COR-L47 (cell line): ENCODE data around the gene TRAK1.
"Not testable (repeated sequence)": the region's sequence is repeated elsewhere in the genome, so short reads cannot be mapped to it uniquely, and the experiment has no call there.

Experiments used
- DNase-seq: peaks from one replicate; lab custom pipeline; 2025; lab: John Stamatoyannopoulos, UW

Gene TRAK1

DNA sequence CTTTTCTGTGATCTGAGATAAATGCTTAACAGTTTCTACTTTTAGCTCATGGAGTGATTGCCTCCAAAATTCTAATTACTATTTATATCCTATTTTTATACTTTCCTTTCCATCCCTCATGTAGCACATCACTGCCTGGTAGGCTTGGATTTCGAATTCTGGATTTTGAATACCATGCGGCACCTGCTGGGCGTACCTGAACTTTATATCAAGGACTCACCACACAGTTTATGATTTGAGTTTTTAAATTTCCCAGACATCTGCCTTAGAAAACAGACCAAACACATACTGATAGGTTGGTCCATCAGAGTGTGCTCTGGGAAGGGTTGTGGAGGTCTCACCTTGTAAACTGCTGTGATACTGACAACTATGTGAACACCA lies 6.4 kb downstream of the TRAK1 start:
- no peak for DNase-seq

- no peak for DNase-seq
These were observed 7.0 kb downstream of the TRAK1 start for GRCh38 chr3:42098171-42098570.

DNA sequence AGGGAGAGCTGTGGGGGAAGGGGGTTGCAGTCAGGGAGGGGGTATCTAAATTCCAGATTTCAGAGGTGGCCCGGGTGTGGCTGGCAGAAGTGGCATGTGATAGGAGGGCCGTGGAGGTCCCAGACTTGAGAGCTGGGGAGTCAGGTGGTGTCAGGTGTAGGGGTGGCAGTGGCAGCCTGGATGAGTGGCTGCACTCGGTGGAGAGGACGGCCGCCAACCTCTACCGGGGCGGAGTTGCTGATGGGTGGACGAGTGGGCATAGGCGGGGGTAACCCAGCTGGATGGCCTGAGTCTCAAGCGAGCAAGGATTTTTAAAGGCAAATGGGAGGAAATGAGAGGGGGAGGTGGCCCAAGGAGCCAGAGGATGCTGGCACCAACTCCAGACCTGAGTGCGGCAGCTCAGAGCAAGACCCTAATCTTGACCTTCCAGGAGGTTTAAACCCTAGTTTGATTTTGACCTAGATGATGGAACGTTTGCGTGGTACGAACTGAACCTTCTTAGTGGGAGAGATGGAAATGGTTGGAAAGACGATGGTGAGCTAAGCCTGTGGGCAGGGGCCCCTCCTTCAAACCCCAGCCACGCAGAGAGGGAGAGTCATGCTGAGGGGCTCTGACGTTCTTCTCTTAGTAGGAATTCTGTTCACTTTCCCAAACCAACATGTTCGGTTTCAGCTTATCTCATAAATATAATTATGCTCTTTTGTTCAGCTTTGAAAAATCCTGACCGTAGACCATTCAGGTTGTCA lies 8.0 kb downstream of the TRAK1 start:
- no peak for DNase-seq

GRCh38 chr3:42101048-42101447 lies 9.9 kb downstream of the TRAK1 start:
- no peak for DNase-seq

- DNase-seq: no peak
These were observed 10.3 kb downstream of the TRAK1 start for GRCh38 chr3:42101481-42101880.

GRCh38 chr3:42102571-42102970 lies 11.4 kb downstream of the TRAK1 start:
- DNase-seq: no peak

- DNase-seq: not testable (repeated sequence)
These were observed 12.9 kb downstream of the TRAK1 start for GRCh38 chr3:42103921-42104665.

- DNase-seq: not testable (repeated sequence)
These were observed 14.8 kb downstream of the TRAK1 start for GRCh38 chr3:42105994-42106393.

- DNase-seq: no peak
These were observed 15.5 kb downstream of the TRAK1 start for GRCh38 chr3:42106646-42107045.

- DNase-seq: no peak
These were observed 19.5 kb downstream of the TRAK1 start for GRCh38 chr3:42110631-42111030.

DNA sequence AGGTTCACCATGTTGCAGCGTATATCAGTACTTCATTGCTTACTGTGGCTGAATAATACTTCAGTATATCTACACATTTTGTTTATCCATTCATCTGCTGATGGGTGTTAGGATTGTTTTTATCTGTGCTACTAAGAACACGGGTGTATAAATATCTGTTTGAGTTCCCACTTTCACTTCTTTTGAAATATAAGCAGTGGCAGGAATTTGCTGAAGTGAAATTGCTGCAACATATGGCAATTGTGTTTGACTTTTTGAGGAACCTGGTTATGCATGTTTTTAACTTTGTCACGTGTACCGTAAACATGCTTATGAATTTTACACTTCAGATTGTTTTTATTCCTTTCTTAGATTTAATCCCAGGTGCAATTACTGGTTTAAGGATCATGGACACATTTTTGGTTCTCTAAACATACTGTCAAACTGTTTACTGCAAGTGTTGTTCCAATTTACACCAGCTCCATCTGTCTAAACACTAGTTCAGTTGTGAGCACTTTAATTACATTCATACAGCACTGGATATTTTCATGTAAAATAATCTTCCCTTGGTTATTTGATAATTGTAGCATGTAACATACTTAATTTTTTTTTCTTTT lies 23.1 kb downstream of the TRAK1 start:
- DNase-seq: no peak

- DNase-seq: no peak
These were observed 24.1 kb downstream of the TRAK1 start for GRCh38 chr3:42115215-42115614.

GRCh38 chr3:42115946-42116345 lies 24.8 kb downstream of the TRAK1 start:
- no peak for DNase-seq

GRCh38 chr3:42116466-42116865 lies 25.3 kb downstream of the TRAK1 start:
- no peak for DNase-seq

GRCh38 chr3:42117175-42118008 lies 26.2 kb downstream of the TRAK1 start:
- DNase-seq: no peak

DNA sequence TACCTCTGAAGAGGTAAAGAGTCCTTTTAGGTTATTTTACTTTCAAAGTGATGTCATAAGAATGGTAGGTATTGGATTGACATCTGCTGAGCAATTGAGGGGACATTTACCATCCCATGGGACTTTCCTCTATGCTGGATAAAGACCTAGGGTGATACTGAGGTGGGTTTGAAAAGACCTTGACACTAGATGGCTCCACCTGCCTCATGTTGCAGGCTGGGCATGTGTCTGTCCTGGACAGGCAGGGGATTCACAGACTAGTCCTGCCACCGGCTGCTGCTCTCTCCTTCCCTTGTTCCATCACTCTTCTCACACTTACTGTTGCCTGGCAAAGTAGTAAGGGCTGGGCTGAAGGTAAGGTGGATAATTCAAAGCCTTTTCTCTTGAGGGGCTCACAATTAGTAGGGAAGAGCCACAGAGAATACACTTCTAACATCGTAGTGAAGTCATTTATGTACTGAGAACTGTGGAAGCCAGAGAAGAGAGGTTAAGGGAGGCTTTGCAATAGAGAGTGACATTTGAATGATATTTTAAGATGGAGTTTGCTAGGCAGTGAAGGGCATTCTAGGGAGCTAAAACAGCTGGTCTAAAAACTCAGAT lies 27.7 kb downstream of the TRAK1 start:
- DNase-seq: peak; percentile 5

DNA sequence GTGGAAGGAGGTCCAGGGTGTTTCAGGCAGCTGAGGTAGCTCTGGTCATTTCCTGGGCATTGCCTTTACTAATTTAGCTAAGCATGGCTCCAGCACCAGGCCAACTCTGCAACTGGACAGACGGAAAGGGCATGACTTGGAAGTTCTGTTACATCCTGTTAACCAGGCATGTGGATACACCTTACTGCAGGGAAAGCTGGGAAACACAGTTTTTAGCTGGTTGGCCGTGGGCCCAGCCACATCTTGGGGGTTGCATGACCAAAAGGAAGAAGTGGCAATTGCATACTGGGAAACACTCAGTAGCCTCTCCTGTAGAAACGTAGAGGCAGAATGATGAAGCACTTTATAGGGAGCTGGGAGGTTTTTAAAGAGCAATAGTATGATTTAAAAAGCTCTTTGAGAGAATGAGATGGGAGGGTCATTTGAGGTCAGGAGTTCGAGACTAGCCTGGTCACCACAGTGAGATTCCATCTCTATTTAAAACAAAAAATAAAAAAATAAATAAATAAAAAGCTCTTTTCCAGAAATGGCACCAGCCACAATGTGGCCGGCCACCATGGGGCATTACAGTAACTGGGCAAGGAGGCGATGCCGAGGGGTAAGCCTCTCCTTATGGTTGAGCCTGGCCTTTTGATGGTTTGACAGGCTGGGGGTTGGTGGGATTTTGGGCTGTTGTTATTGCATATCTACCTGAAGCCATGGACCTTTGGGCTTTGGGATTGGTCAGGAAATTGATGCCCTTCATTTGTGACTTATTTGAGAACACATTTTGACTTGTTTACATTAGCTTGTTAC lies 28.6 kb downstream of the TRAK1 start:
- no peak for DNase-seq

- DNase-seq: no peak
These were observed 29.7 kb downstream of the TRAK1 start for GRCh38 chr3:42120866-42121265.

DNA sequence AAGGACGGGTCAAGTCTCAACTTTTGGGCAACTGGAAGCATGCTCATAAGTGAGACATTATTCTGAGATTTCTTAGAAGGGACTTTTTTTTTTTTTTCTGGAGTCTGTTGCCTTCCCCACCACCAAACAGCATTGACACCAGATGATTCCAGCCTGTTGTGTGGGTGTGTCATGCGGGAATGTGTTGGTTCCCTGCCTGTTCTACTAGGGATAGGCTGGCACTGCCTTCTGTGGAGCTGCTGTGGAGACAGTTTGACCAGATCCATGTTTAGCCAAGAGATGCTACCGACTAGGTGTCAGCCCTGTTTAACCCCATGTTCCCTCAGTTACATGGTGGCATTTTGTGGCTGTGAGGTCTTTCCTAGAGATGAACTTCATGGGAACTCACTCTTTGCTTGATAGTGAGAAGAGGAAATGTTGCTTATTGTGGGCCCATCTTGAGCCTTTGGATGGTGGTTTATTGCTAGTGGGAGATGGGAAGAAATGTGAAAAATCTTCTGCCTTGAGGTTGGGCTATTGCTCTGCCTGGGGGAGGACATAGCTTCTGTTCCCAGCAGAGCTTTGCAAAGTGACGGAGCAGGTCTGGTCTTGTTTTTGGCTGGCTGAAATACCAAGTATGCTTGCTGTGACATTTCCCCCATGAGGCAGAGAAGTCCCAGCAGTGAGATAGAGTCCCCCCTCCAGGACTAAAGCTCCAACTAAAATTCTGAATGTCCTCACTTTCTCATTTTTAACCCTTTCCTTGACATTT lies 31.3 kb downstream of the TRAK1 start:
- no peak for DNase-seq

DNA sequence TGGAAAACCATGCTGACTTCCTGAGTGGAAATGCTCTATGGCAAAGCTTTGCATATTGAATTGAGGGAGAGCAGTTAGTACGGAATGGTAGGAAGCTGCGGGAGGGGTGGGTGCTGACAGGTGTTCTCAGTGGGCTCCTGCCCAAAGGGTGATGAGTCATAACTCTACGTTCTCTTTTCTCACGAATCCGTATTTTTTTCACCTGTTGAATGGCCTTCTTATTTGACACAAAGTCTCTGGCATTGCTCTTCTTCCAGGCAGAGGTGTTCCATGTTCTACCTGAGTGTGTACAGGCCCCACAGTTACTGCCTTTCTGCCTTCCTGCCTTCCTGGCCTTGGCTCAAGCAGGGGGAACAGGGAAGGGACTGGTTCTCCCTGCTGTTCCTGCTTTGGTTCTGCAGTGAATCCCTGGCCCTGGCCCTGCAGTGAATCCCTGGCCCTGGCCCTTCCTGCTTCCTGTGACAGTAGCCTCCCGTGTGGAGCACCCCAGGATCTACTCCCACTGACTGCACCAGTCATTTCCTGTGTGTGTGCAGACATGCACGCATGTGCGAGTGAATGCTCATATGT lies 31.9 kb downstream of the TRAK1 start:
- no peak for DNase-seq
